HG03575 (cell line): ENCODE measurements around the gene SCAF8.

Source experiments
- ATAC-seq: cut with Tn5 transposase; IDR thresholded peaks from one replicate; pipeline ENCODE4 v1.9.1; 2021; ENCODE audit not compliant: unreplicated experiment, insufficient number of reproducible peaks, low FRiP score; ENCODE audit errors: extremely low read depth

The SCAF8 gene

DNA sequence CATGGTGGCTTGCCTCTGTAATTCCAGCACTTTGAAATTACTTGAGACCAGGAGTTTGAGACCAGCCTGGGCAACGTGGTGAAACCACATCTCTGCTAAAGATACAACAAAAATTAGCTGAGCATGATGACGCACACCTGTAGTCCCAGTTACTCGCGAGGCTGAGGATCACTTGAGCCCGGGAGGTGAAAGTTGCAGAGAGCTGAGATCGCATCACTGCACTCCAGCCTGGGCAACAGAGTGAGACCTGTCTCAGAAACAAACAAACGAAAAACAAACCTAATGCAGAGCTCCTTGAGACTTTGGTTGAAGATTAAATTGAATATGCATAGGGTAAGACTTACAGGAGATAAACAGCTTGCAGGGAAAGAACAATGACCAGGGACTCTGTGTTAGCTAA lies 80.8 kb downstream of the SCAF8 start:
- peak; percentile 81 for ATAC-seq

DNA sequence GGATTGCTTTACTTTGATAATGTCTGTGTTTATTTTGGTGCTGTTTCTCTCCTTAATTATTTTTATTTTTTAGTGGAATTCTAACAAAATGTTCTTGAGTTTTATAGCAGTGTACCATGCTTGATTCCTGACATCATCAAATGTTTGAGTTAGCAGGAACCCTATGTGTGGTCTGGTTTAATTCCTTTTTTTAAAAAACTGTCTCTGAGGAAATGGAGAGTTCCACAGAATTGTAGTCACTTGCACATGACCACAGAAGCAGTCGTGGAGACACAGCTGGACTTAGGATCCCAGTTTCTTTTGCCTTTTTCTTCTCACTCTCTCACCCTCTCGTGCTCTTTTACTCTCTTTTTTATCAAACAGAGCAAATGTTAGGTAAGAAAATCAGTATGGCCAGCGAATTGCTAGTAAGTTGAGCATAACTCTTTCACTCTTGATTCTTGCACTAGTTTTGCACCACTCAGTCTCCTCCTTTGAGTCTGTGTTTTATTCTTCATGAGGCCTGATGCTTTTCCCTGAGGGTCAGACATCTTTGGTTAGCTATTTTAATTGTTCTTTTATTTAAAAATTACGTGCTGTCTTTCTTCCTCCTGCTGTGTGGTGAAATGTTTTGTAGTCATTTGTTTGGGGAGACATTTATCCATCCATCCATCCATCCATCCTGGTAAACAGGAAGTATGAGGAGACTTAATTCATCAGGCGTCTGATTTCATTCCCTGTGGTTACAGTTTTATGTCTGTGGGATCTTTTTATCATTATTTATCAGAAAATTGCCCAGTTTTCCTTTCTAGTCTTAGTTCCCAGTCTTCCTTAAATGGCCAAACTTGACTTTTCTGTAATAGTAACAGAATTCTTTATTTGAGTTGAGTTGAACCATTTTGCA lies 83.0 kb downstream of the SCAF8 start:
- no peak for ATAC-seq

DNA sequence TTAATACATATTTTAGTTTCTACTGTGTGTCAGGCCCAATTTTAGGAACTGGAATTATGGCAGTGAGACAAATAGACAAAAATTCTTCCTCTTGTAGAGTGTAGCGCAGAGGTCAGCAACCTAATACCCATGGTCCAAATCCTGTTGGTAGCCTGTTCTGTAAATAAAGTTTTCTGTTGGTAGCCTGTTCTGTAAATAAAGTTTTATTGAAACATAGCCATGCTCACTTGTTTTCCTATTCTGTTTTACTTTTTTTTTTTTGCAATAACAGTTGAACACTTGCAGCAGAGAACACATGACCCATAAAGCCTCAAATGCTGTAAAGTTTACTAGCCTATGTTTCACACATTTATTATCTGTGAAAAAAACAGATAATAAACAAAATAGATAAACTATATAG lies 87.9 kb downstream of the SCAF8 start:
- no peak for ATAC-seq

DNA sequence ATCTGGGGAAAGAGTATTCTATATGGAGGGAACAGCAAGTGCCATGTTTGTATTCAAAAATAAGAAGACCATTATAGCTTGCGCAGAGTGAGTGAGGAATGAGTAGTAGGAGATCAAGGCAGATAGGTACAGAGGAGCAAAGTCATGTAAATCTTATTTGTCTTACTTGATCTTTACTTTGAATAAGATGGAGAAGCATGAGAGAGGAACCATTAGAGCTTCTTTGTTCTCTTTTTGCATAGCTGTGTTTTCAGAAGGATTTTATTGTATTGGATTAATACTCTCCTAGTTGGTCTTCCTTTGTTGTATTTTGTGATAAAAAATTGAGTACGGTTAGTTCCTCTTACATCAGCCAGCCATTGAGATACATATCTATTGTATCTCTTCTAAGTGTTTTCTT lies 88.4 kb downstream of the SCAF8 start:
- no peak for ATAC-seq

DNA sequence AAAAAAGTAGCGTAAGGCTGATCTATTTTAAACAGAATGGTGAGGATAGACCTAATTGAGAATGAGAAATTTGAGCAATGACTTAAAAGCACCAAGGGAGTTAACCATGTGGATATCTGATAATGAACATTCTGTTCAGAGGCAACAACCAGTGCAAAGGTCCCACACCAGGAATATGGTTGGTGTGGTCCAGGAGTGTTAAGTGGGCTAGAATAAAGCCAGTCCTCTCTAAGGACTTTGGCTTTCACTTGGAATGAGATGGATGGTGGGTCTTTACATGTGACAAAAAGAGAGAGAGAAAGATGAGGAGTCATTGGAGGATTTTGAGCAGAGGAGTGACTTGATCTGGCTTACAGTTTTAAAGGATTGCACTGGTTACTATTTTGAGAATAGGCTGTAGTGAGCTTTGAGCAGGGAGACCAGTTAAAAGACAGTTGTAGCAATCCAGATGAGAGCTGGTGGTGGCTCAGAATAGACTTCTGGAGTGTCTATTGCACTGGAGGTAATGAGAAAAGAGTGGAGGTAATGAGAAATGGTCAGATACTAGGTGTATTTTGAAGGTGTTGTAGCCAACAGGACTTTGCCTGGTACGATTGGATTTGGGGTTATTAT lies 89.8 kb downstream of the SCAF8 start:
- no peak for ATAC-seq

DNA sequence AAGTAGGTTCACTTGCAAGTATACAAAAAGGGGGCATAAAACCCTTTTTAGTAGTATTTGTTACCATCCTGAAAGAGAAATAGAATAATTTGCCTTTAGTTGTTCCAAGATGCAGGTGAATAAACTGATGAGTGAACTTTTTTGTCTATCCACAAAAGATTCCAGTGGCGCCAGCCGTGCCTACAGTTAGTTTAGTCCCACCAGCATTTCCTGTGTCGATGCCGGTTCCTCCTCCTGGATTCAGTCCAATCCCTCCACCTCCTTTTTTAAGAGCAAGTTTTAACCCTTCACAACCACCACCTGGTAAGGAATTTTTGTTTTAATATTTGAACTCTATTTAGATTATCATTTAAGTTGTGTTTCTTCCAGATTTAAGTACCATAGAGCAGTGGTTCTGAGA lies 90.9 kb downstream of the SCAF8 start:
- no peak for ATAC-seq

DNA sequence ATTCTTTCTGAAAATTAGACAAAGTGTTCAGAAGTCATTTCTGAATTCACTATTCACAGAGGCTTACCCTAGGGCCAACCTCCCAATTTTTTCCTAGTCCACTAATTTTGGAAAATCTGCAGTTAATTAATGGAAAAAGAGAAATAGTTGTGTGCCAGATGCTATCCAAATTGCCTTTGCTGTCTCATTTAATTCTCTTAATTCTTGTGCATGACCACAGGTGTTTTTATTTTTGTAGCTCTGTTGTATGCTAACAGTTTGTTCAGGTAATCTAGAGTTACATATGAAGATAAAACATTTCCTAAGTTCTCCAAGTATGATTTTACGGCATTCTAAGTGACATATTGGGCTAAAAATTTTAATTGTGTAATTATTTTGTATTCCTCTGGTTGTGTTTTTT lies 96.8 kb downstream of the SCAF8 start:
- no peak for ATAC-seq

DNA sequence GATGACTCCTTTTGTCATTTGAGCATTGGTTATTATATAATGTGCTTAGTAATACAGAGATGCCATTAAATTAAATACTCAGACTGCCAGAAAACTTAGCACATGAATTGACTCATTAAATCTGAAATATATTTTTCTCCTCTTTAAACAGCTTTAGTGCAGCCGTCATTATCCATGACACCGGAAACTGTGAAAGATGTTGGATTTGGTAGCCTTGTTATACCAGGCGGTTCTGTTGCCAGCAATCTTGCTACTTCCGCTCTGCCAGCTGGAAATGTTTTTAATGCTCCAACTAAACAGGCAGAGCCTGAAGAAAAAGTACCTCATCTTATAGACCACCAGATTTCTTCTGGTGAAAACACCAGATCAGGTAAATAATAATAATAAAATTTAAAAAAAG lies 97.6 kb downstream of the SCAF8 start:
- no peak for ATAC-seq

DNA sequence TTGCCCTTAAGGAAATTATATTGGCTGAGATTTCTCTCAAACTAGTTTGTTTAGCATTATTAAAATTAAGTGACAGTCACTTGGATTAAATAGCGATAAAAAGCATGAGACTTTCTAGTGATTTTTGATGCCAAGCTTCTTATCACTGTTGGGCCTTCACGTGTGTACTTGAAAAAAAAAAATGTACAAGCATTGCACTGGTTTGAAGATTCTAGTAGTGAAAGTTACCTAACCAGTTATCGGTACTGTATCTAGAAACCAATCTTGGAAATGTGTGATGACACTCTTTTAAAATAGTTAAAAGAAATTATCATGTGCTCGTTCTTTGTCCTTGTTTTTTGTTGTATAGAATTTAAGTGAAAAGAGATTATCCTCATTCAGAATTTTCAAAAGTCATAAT lies 102.1 kb downstream of the SCAF8 start:
- ATAC-seq = no peak

DNA sequence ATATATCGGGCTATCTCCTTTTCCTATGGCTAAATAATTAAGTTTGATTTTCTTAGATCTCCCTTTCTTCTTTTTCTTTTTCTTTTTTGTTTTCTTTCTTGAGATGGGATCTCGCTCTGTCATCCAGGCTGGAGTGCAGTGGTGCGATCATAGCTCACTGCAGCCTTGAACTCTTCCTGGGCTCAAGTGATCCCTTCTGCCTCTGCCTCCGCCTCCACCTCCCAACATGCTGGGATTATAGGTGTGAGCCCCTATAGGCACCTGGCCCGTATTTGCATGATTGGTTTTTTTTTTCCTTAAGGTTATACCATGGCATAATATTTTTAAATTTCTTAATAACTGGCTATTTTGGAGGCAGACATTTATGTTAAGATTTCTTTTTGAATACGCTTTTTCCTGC lies 106.3 kb downstream of the SCAF8 start:
- no peak for ATAC-seq

DNA sequence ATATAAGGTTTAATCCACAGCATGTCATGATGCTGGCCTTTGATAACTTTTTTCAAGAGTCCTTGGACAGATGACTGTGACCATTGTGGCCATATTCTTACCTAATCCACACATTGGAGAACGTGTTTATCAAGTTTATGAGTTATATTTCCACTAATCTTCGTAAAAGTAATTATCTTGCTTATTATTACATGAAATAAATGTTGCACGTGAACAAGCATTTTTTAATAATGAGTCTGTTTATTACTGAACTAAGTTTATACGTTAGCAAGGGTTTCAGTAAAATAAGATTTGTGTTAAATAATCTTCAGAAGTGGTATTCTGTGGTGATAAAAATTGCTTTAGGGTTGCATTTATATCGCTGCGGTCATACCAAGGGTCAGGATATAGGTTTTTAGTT lies 107.1 kb downstream of the SCAF8 start:
- ATAC-seq = no peak

DNA sequence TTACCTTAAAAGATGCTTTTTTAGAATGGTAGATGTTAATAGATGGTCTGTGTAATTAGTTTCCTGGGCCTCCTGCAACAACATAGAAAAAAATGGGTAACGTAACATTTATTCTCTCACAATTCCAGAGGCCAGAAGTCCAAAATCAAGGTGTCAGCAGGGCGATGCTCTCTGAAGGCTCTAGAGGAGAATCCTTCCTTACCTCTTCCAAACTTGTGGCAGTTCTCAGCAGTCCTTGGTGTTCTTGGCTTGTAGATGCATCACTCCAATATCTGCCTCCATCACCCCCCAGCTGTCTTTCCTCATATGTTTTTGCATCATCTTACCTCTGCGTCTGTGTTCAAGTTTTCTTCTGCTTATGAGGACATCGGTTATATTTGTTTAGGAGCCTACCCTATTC lies 107.9 kb downstream of the SCAF8 start:
- no peak for ATAC-seq

DNA sequence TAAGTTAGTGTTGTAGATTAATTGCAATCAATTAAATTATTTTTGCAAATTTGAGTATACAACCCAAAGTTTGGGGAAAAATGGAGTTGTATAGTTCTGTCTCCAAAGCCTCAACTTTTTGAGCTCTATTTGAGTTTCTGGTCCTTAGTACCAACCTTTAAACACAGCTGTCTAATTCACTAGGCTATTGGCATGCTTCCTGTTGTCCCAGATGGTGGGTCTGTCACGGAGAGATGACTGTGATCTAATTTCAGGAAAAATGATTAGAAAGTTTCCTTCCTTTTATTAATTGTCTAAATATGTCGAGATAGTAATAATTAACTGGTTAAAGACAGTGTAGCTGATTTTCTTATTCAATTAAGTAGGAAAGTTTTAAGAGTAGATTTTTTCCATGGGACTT lies 109.6 kb downstream of the SCAF8 start:
- ATAC-seq = no peak

DNA sequence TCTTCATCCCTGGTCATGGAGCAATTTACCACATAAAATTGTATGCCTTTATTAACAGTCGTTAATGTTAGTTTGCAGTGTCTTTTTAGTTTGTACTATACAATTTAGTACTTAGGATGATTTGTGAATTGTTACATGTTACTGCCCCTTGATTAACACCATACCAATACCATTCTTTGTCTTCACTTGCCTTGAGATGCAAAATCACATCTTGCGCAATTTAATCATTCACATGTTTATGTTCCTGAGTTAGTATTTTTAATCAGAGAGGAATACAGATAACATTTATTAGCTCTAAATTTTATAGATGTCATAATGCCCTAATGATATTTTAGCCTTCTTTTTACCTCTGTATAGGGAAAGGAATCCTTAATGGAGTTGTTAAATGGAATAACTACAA lies 114.1 kb downstream of the SCAF8 start:
- no peak for ATAC-seq

DNA sequence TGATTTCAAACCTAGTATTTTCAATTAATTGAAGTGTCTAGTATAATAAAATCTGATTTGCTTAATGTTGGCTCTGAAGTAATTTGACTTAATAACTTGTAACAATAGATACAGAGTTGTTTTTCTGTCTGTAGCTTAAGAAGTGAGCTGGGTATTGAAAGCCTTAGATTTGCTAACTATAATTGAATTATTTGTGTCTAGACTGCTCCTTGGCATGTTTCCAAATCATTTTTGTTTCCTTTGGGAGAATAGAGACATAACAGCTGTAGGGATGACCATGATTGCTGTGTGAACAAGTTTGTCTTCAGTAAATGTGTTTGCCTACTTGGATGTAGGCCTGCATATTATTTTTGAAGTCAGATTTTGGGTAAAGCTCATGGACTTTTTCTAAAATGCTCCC lies 115.4 kb downstream of the SCAF8 start:
- no peak for ATAC-seq

DNA sequence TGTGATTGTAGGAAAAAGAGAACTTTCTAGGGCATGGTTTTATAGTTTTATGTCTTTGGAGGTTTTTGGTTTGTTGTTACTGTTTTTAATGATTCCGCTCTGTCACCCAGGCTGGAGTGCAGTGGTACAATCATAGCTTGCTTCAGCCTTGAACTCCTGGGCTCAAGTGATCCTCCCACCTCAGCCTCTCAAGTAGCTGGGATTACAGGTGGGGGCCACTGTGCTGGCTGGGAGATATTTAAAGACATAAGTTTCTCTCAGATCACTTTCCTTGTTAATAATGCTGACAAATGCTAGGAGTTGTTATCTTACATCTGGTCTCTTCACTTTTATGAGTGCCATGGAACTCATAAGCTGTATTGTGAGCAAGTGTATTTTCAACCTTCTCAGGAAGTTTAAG lies 116.3 kb downstream of the SCAF8 start:
- ATAC-seq = no peak

DNA sequence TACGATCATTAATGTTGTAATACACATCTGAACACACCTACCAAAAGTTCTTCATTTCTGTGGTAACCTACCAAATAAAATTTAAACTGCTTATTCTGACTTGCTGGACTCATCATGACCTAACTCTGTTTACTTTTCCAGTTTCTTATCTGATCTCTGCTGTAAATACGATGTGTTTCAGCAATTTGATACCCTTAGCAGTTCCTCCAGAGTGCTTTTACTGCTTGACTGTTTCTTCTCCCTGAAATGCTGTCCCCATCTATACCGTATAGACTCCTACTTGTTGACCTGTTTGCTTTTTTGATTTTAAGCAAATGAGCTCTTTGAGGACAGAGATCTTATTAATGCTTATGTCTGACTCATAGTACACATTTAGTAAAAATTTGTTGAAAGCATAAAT lies 119.5 kb downstream of the SCAF8 start:
- no peak for ATAC-seq

DNA sequence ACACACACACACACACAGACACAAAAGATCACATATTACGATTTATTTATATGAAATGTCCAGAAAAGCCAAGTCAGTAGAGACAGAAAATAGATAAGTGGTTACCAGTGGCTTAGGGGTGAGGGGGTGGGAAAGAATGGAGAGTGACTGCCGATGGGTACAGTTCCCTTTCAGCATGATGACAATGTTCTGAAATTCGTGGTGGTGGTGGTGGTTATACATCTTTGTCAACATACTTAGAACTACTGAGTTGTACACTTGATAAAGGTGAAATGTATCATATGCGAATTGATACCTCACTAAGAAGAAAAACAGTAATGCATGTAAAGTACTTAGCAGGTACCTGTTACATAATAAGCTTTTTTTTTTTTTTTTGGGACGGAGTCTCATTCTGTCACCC lies 124.3 kb downstream of the SCAF8 start:
- ATAC-seq = no peak

DNA sequence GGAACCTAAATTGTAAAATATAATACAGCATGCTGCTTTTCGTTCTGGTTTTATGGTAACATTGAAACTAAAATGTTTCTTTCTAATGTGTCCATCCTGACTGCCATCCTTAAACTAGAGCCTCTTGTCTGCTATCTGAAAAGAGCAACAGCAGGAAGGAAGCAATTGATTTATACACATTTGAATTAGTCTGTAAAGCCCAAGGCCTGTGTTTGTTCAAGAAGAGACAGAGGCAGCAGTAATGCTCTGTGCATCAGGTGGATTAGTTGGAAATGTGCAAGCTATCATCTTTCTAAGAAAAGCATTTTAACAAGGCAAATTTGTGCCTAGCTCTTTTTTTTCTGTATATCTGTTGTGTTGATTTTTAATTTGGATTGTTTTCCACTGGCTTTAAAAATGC lies 128.6 kb downstream of the SCAF8 start:
- no peak for ATAC-seq

DNA sequence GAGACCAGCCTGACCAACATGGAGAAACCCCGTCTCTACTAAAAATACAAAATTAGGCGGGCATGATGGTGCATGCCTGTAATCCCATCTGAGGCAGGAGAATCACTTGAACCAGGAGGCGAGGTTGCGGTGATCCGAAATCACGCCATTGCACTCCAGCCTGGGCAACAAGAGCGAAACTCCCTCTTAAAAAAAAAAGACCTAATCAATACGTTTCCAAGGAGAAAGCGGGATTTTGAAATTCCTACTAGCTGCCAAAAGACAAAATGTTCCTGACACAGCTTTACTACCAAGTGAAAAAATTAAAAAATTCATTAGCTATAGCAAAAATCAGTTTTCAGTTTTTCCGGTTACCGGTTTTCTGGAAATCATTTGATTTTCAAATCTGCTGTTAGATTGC lies 129.3 kb downstream of the SCAF8 start:
- no peak for ATAC-seq

DNA sequence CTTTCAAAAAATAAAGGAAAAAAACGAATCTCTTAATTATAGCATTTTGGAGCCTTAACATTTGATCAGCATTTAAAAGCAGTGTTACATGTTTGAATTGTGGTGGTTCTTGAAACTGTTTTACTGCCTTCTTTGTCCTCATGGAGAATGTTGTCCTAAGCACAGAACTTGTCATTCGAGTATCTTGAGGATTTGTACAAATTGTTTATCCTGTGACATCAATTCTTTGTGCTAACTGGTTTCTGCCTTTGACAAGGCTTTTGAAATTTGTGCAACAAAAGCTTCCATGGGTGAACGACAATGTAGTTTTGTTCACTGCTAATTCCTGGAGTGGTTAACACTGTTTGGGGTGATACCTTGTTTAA lies 130.8 kb downstream of the SCAF8 start:
- no peak for ATAC-seq
